GM12878 (cell line): ENCODE data around the gene NECAB2. TPM values are rescaled to one million over a fixed set of nuclear protein-coding genes. Genes with fewer than 3 reads are reported as not detected.

Experiments
- BACH1 ChIP-seq: fragments of 450-650 bp; IDR thresholded peaks from 2 replicates; pipeline ENCODE4 v1.6.1; 2017; ENCODE audit warnings: mild to moderate bottlenecking, borderline replicate concordance
- MXI1 ChIP-seq: fragments of 150-350 bp; IDR thresholded peaks from 2 replicates; pipeline ENCODE4 v1.6.1; 2011; ENCODE audit warnings: low read depth, mild to moderate bottlenecking, inconsistent platforms, low read length, improper control_type of control experiment
- NFXL1 ChIP-seq: fragments of 450-650 bp; IDR thresholded peaks from 2 replicates; pipeline ENCODE4 v1.6.1; 2017; ENCODE audit warnings: antibody characterized with exemption, mild to moderate bottlenecking, borderline replicate concordance
- NRF1 ChIP-seq: conservative IDR thresholded peaks from 2 replicates; pipeline ENCODE4 v1.6.1; 2011; ENCODE audit warnings: mild to moderate bottlenecking, low read depth, low read length, improper control_type of control experiment
- SREBF2 ChIP-seq: IDR thresholded peaks from 2 replicates; pipeline ENCODE4 v1.6.1; 2012; ENCODE audit warnings: mild to moderate bottlenecking, low read length
- polyA plus RNA-seq, 11 experiments: library from polyadenylated mRNA; depleted of rRNA in 4 of 11; unstranded in 6 of 11; stranded (reverse) in 5 of 11; fragments of >200 nt; fragmentation: Nextera tagmentation in 4 of 11; fragmentation: Illumina TruSeq in 1 of 11; extraction: Ambion mirVana in 4 of 11; extraction: Trizol in 1 of 11; gene quantifications; 1 replicate in 1 of 11; 2 replicates in 10 of 11; pipeline versions ENCODE4 v1.2.1 to v1.2.3, GENCODE V29; 2011 to 2016; ENCODE audit warnings: inconsistent platforms in 2 of 11, missing spikeins in 2 of 11, low read depth in 1 of 11
- total RNA-seq, 4 experiments: library from RNA; depleted of rRNA in 3 of 4; stranded (reverse); fragments of >200 nt in 3 of 4; fragmentation: Illumina TruSeq in 1 of 4; extraction: Trizol in 1 of 4; gene quantifications; 2 replicates each; pipeline versions ENCODE4 v1.2.1 to v1.2.3, GENCODE V29; 2013 to 2021
- TF ChIP-seq, protein P1 (sequence below): fragments of 450-650 bp; formaldehyde crosslinking; IDR thresholded peaks from 2 replicates; pipeline ENCODE4 v1.5.0; 2022; ENCODE audit warnings: mild to moderate bottlenecking, missing genetic modification characterization
- TF ChIP-seq, protein P2 (sequence below): IDR thresholded peaks from 2 replicates; pipeline ENCODE4 v1.6.1; 2012; ENCODE audit warnings: improper control_type of control experiment, low read depth, low read length; ENCODE audit not compliant: insufficient replicate concordance
- TF ChIP-seq, protein P3 (sequence below): fragments of 450-650 bp; IDR thresholded peaks from 2 replicates; pipeline ENCODE4 v1.6.1; 2016; ENCODE audit warnings: mild to moderate bottlenecking
- TF ChIP-seq, protein P4 (sequence below): IDR thresholded peaks from 2 replicates; pipeline ENCODE4 v1.6.1; 2011; ENCODE audit warnings: borderline replicate concordance, low read depth, mild to moderate bottlenecking, moderate library complexity, low read length; ENCODE audit not compliant: insufficient read depth, poor library complexity, severe bottlenecking

Gene NECAB2
- total and polyA plus RNA-seq, 10 of the 15 experiments (the other 5 are each of a cell fraction or from before 2014, with no cell fraction given), result not detected

DNA sequence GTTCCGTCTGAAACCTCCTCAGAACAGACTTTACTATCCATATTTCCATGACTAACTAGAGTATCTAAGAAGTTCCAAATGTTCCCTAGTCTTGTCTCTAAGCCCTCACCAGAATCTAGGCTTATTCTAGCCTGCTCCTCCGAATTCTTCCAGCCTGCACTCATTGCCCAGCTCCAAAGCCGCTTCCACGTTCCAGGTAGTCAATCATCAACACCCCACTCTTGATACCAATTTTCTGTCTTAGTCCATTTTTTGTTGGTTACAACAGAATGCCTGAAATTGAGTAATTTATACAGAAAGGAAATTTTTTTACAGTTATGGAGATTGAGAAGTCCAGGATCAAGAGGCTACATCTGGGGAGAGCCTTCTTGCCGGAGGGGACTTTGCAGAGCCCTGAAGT, 53.4 kb downstream of the NECAB2 start (continued):
- TF ChIP-seq, protein P1, sequence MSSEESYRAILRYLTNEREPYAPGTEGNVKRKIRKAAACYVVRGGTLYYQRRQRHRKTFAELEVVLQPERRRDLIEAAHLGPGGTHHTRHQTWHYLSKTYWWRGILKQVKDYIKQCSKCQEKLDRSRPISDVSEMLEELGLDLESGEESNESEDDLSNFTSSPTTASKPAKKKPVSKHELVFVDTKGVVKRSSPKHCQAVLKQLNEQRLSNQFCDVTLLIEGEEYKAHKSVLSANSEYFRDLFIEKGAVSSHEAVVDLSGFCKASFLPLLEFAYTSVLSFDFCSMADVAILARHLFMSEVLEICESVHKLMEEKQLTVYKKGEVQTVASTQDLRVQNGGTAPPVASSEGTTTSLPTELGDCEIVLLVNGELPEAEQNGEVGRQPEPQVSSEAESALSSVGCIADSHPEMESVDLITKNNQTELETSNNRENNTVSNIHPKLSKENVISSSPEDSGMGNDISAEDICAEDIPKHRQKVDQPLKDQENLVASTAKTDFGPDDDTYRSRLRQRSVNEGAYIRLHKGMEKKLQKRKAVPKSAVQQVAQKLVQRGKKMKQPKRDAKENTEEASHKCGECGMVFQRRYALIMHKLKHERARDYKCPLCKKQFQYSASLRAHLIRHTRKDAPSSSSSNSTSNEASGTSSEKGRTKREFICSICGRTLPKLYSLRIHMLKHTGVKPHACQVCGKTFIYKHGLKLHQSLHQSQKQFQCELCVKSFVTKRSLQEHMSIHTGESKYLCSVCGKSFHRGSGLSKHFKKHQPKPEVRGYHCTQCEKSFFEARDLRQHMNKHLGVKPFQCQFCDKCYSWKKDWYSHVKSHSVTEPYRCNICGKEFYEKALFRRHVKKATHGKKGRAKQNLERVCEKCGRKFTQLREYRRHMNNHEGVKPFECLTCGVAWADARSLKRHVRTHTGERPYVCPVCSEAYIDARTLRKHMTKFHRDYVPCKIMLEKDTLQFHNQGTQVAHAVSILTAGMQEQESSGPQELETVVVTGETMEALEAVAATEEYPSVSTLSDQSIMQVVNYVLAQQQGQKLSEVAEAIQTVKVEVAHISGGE (CRISPR knock-in tag), result no peak
- TF ChIP-seq, protein P2, sequence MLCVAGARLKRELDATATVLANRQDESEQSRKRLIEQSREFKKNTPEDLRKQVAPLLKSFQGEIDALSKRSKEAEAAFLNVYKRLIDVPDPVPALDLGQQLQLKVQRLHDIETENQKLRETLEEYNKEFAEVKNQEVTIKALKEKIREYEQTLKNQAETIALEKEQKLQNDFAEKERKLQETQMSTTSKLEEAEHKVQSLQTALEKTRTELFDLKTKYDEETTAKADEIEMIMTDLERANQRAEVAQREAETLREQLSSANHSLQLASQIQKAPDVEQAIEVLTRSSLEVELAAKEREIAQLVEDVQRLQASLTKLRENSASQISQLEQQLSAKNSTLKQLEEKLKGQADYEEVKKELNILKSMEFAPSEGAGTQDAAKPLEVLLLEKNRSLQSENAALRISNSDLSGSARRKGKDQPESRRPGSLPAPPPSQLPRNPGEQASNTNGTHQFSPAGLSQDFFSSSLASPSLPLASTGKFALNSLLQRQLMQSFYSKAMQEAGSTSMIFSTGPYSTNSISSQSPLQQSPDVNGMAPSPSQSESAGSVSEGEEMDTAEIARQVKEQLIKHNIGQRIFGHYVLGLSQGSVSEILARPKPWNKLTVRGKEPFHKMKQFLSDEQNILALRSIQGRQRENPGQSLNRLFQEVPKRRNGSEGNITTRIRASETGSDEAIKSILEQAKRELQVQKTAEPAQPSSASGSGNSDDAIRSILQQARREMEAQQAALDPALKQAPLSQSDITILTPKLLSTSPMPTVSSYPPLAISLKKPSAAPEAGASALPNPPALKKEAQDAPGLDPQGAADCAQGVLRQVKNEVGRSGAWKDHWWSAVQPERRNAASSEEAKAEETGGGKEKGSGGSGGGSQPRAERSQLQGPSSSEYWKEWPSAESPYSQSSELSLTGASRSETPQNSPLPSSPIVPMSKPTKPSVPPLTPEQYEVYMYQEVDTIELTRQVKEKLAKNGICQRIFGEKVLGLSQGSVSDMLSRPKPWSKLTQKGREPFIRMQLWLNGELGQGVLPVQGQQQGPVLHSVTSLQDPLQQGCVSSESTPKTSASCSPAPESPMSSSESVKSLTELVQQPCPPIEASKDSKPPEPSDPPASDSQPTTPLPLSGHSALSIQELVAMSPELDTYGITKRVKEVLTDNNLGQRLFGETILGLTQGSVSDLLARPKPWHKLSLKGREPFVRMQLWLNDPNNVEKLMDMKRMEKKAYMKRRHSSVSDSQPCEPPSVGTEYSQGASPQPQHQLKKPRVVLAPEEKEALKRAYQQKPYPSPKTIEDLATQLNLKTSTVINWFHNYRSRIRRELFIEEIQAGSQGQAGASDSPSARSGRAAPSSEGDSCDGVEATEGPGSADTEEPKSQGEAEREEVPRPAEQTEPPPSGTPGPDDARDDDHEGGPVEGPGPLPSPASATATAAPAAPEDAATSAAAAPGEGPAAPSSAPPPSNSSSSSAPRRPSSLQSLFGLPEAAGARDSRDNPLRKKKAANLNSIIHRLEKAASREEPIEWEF, result no peak
- TF ChIP-seq, protein P3, sequence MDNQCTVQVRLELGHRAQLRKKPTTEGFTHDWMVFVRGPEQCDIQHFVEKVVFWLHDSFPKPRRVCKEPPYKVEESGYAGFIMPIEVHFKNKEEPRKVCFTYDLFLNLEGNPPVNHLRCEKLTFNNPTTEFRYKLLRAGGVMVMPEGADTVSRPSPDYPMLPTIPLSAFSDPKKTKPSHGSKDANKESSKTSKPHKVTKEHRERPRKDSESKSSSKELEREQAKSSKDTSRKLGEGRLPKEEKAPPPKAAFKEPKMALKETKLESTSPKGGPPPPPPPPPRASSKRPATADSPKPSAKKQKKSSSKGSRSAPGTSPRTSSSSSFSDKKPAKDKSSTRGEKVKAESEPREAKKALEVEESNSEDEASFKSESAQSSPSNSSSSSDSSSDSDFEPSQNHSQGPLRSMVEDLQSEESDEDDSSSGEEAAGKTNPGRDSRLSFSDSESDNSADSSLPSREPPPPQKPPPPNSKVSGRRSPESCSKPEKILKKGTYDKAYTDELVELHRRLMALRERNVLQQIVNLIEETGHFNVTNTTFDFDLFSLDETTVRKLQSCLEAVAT, result no peak
- TF ChIP-seq, protein P4, sequence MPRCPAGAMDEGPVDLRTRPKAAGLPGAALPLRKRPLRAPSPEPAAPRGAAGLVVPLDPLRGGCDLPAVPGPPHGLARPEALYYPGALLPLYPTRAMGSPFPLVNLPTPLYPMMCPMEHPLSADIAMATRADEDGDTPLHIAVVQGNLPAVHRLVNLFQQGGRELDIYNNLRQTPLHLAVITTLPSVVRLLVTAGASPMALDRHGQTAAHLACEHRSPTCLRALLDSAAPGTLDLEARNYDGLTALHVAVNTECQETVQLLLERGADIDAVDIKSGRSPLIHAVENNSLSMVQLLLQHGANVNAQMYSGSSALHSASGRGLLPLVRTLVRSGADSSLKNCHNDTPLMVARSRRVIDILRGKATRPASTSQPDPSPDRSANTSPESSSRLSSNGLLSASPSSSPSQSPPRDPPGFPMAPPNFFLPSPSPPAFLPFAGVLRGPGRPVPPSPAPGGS, result no peak
- TF ChIP-seq SREBF2 (no peak), BACH1 (no peak), NRF1 (no peak), NFXL1 (no peak), MXI1 (no peak)
